NOMO-1 treated with dmso at 0.1 percent for 144 hours (cell line): ENCODE data around the gene BCAS3.

Experiments
- DNase-seq: peaks from one replicate; lab custom pipeline; 2025; ENCODE audit not compliant: unreplicated experiment; lab: John Stamatoyannopoulos, UW

BCAS3 gene

DNA sequence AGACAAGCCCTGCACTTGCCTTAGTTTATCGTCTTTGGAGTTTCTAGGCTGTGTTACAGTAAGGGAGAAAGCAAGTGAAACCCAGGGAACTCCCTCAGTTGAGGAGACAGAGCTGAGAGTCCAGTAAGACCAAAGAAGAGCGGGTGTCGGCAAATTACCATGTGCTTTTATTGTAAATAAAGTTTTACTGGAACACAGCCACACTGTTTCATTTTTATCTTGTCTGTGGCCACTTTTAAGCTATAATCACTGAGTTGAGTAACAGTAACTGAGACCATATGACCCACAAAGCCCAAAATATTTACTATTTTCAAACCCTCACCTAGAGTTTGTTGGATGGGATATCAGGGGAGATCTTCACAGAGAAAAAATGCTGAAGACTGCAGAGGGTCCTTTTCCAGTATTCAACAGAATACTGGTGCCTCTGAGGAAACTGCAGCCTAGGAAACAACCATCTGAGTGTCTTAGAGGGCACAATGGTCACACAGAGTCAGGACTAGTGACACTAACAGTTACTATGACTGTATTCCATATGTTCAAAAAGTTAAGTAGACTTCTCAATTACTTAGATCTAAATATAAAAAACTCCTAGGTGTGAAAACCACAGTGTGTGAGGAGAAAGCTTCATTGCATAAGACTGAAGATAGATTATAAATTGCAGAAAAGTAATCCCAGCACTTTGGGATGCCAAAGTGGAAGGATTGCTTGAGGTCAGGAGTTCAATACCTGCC, 370.9 kb downstream of the BCAS3 start:
- DNase-seq: no peak

DNA sequence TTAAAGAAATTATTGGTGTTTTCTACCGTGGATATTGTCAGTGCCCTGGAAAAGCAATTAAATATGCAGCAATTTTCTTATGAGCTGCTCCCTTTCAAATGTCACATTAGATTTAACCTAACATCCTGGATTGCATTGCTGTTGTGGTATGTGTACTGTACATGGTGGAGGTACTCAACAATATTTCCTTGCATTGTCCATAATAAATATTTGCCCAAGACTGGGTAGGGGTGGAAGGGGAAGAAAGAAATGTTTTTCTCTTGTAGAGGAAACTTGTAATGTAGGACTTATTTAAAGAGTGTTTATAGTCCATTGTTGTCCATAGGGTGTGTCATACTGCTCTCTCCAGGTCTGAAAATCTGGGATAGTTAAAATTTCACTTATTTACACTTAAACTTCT, 375.8 kb downstream of the BCAS3 start:
- DNase-seq: no peak

DNA sequence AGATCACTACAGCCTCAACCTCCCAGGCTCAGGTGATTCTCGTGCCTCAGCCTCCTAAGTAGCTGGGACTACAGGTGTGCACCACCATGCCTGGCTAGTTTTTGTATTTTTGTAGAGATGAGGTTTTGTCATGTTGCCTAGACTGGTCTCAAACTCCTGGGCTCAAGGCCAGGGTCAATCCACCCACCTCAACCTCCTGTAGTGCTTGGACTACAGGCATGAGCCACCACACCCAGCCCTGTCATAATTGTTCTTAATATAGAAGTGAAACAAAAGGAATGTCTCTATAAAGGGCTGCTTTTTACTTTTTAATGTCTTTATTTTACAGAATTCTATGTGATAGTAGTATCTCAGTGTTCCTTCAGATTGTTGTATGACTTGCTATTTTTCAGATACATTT, 376.8 kb downstream of the BCAS3 start:
- DNase-seq: no peak

DNA sequence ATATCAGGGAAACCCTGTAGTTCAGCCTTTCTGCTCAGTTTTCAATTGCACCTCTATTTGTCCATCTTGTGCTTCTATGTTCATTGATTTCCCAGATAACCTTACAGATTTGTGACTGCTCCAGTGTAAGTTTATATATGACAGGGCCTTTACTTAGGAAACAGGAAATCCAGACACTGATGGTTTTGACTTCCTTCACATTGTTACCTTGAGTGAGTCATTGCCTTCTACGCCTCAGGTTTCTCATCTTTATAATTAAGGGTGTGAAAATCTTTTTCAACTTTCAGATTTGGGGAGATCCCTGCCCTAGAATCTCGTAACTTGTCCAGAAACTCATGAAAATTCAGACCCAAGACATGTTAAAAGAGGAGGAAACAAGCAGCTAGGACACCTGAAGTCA, 379.6 kb downstream of the BCAS3 start:
- DNase-seq: no peak

DNA sequence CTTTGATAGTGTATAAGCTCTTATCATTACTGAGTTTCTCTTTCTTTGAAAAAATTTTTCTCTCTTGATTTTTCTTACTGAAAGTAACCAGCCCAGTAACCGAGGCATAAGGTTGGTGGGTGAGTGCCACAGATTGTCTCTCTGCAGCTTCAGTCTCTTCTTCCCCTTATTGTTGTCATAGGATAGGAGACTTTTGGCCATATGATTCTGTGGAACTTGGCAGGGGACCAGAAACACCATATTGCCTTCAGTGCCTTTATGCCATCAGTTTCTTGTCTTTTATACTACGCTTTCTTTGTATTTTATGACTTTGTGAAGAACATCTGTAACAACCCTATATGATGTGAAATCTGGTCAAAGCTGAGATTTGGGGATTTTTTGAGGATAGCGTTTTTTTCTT, 380.4 kb downstream of the BCAS3 start:
- DNase-seq: no peak

DNA sequence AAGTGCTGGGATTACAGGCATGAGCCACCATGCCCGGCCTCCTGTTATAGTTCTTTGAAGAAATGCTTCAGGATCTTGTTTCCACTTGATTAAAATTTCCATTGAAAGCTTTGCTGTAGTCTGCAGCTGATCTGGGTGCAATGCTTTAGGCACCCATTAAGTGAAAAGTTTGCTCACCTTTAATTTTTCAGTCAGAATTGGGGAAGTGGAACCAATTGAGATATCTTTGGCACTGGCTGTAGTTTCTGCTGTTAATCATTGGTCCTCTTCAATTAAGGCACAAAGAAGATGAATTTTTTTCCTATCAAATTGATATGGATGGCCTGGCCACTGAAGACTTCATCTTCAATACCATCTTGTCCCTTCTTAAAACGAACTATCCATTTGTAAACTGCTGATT, 385.9 kb downstream of the BCAS3 start:
- no peak for DNase-seq

DNA sequence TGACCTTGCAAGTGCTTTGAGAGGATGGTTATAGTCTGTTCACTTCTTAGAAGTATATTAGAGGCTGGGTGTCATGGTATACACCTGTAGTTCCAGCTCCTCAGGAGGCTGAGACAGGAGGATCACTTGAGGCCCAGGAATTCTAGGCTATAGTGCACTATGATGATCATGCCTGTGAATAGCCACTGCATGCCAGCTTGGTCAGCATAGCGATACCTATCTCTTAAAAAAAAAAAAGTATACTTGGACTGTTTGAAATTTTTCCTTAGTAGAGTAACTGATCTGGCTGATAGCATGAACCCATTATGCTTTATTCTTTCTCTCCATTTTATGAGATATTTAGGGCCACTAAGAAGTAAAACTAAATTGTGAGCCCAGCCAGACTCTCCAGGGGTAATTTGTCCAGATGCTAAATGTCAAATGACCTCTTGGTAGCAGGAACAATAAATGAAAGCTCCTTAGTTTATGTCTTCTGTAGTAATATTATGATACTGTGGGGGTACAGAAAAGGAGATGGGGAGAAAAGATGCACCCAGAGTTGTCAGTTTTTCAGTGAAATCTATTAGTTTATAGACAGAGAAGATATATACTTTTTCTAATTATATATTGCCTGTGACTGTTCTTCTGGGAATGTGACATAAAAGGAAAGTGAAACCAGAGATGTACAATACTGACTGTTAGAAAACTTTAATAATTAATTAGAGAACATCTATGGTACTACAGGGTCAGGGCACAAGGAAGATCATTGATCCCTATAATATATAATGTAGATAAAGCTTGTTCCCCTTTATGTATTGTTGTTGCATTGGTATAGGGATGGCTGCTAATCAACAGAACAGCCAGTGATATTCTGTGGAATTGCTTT, 386.7 kb downstream of the BCAS3 start:
- no peak for DNase-seq

DNA sequence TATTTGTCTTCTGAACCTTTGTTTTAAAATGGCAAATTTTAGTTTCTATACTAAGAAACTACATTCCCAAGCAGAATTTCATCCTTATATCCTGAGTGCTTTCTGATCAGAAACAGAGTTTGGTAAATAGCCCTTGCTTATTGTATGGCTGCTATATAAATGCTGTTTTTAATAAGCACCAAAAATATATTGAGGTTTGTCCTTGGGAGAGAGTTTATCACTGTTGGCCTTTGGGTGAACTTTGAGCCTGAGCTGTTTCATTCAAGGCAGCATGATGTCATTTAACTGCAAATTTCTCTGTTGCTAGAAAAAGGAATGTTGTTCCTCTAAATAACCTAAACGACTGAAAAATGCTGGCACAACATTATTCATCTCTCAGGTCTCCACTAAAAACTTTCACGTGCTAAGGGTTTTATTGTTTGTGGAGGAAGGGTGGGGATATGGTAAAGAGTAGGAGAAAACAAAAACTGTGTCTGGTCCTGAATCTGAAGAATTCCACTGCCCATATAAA, 387.7 kb downstream of the BCAS3 start:
- DNase-seq: no peak

DNA sequence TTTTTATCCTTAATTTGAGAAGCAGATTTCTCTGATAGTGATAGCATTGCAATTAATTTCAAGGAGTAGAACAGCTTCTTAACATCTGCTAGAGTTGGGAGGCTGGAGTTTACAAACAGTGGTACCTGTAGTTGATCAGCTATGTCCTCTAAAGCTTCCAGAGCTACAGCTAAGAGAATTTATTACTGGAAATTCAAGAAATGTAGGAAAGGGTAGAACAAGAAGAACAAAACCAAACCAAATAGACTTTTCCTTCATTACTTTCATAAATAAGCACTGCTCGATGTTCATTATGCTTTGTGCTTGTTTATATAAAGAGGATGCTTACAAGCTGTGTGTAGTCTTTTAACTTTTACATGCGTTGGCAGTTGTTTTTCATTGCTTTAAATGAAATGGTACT, 388.4 kb downstream of the BCAS3 start:
- DNase-seq: no peak

DNA sequence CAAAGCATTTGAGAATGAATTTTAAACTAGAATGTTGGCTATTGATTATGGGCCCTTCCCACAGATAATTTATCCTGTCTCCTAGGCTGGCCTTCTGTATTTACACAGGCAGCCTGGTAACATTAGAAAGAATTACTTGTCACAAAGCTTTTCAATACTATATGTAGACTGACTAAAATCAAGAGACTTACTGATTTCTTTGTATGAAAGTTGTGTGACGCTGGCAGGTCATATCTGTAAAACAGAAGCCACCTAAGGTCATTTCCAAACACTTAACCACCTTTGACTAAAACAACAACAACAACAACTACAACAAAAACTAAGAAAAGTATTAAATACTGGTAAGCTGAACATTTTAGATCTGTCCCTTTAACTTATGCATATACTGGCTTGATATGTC, 393.0 kb downstream of the BCAS3 start:
- DNase-seq: no peak

DNA sequence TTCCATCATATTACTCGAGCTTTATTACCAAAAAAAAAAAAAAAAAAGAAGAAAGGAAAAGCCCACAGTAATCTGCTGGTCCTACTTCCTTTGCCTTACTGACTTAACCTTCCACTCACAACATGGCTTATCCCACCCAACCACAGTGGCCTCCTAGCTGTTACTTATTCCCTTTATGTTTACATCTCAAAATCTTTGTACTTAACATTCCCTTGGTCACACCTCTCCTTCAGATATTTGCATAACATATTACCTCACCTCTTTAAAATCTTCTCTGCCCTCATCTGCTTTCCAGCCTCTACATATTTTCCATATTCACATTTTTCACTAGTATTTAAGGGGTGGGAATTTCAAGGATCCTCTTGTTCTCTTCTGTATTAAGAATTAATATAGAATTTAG, 395.0 kb downstream of the BCAS3 start:
- no peak for DNase-seq

DNA sequence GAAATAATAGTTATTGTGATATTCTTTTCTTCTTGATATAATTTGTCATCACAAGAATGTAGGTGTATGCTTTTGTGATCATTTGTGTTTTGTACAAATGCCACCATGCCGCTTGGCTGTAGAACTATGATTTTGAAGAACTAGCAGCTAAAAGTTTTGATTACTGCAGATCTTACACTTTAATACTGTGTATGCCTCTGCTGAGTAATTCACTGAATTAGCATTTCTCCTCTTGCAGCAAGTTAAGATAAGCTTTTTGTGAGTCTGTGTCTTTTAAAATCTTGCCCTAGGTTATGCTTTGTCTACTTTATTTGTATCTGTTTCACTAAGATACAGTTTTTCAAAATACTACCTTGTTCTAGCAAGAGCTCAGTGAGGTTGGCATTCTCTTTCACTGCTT, 395.5 kb downstream of the BCAS3 start:
- no peak for DNase-seq

DNA sequence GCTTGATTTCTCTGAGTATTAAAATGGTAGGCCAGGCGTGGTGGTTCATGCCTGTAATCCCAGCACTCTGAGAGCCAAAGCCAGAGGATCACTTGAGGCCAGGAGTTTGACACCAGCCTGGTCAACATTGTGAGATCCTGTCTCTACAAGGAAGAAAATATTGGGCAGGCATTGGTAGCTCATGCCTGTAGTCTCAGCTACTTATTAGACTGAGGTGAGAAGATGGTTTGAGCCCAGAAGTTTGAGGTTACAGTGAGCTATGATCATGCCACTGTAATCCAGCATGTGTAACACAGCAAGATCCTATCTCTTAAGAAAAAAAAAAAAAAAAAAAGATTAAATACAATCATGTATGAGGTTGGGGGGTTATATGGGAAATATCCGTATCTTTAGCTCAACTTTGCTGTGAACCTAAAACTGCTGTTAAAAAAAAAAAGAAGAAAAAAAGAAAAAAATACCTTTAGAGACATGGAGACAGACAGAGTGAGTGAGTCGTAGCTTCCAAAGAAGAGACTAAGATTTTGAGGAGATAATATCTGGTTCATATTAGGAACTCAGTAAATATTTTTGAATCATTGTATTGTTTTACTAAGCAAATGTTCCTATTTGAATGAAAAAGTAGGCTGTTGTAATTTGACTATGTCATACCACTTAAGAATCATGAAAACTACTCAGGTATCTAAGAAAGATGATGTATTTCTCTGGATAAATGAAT, 396.3 kb downstream of the BCAS3 start:
- no peak for DNase-seq

DNA sequence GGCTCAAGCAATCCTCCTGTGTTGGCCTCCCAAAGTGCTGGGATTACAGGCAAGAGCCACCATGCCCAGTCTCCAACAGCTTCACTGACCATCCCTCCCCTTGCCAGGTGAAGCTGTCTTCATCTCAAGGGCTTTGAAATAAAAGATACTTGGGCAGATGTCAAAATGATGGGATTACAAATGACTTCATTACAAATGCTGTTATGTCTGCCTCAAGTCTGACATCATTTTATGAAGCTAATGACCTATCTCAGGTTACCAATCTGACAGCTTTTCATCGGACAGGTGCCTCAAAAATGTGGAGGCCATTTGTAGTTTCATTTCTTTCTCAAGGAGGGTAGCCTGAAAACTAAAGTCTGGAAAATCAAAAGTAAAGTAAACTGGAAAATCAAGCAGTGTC, 398.3 kb downstream of the BCAS3 start:
- no peak for DNase-seq

DNA sequence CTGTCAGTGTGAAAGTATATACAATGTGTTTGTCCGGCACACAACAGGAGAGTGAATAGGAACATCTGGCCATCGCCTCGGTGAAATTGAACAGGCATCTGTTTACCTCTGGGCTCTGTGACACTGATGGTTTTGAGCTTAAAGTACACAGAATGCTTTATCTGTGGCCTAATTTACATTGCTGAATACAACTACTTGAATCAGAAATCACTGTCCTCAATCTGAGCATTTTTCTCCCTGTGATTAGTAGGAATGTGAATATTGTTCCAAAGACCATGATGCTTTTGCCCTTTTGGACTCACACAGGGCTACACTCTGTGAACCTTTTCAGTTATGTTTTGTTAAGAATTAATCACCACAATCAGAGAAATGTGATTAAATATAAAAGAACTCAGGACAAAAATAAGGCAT, 399.0 kb downstream of the BCAS3 start:
- no peak for DNase-seq

DNA sequence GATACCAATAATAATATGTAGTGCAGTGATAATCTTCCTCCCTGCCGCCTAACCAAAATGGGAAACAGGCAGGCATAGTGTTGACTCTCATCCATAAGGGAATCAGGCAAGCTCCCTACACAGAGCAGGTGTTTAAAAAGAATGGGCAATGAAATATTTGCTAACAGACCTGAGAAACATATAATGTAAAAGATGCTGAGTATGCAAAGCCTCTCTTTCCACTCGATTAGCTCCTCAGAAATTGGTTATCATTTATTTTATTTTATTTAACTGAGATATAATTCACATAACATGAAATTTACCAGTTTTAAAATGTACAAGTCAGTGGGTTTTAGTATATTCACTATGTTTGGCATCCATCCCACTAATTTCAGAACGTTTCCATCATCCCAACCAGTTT, 404.3 kb downstream of the BCAS3 start:
- DNase-seq: no peak

DNA sequence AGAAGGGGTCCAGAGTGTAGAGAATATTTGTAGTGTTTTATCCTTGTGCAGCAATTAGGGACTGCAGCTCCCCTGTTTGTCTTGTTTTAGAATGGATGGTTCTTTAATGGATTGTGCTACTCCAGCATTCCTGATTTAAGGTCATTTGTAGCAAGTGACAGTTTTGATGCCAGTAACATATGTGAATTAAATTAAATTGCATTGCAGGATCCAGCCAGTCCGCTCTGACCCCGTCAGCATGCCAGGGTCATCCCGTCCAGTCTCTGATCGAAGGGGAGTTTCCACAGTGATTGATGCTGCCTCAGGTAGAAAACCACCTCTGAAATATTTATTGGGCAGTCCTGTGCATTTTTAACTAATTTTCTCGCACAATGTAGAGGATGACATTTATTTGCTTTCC, 406.6 kb downstream of the BCAS3 start:
- no peak for DNase-seq

DNA sequence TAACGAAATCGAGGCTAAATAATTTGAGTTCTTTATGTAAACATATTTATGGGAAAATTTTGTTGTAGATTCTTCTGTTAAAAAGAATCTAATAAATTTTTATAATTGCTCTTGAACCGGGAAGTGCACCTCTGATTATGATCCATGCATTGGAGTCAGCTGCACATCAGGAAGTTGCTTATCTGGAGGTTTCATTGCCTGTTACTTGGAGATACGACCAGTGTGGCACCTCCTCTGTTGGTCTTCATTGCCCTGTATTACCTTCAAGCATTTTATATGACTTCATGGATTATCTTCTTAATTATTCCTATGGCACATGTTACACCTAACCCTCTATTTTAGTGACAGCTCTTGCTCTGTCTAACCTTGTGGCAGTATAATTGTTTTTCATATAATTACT, 409.4 kb downstream of the BCAS3 start:
- no peak for DNase-seq

DNA sequence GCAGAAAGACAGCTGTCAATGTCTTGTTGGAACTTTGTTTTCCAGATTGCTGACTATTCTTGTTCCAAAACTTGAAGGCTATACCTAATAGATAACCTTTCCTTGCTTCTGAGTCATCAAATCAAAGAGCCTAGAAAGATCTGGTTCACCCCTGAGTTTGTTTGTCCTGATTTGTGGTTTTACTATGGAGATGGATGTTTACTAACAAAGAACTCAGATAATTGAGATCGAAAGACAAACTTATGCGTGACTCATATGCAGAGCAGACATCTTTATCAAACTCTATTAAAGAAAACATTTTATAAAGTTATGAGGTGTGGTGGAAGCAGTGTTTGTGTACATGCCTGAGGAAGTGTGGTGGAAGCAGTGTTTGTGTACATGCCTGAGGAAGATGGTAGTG, 410.9 kb downstream of the BCAS3 start:
- DNase-seq: no peak

DNA sequence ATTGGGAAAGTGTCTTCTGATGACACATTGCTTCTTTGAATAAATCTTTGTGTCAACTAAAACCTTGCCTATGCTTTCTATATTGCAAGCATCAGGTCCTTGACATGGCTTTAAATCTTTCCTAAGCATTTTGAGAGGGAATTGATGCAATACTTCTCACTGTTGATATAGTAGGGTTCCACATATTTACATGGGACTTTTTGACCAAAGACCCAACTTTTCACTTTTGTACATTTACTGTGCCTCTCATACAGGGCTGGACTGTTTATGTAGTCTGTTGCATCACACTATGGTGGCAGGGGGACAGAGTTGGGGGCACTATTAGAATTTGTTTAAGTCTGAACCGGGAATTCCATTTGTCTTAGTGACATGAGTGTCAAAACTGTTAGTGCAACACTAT, 413.4 kb downstream of the BCAS3 start:
- no peak for DNase-seq

DNA sequence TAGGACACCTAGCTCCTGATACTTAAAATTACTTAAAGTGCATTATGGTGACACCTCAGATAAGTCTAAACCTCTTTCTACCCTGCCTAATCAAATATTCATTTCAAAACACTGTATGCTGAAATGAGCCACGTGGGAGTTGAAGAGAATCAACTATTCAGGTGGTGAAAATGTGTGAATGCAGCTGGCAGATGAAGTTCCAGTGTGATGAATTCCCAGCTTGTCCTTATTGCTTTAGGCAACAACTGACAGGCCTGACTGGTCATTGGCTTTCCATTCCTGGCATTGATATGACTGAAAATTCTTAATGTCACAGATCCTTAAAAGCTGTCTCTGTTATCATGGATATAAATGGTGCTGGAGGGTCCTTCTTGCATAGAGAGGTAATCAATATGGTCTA, 420.1 kb downstream of the BCAS3 start:
- DNase-seq: no peak

DNA sequence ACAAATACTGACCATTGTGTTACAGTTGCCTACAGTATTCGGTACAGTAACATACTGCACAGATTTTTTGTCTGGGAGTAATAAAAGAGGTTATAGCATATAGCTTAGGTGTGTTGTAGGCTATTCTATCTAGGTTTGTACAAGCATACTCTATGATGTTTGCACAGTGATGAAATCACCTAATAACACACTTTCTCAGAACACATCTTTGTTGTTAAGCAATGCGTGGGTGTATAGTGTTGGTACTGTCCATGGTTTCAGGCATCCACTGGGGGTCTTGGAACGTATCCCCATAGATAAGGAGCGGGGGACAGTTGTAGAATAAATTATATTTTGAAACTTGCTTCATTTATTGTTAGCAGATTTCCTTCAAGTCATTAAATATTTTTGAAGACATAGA, 428.7 kb downstream of the BCAS3 start:
- no peak for DNase-seq
